Loucy (cell line): ENCODE data around the gene COG2.

Experiments used
- H2AFZ ChIP-seq: fragments of 200-600 bp; sonication (generic); 2 replicates; pipeline ENCODE4 v1.6.0; 2016; ENCODE audit warnings: antibody characterized with exemption, mild to moderate bottlenecking, low read length, moderate library complexity
- H3F3A ChIP-seq: fragments of 200-600 bp; 2 replicates; pipeline ENCODE4 v1.6.0; 2016; ENCODE audit warnings: antibody characterized with exemption, low read depth, mild to moderate bottlenecking
- H3K27me3 ChIP-seq: fragments of 200-600 bp; sonication (generic); 2 replicates; pipeline ENCODE4 v1.6.1; 2014; ENCODE audit warnings: low read length, mild to moderate bottlenecking; ENCODE audit not compliant: insufficient read depth, poor library complexity, severe bottlenecking
- H3K36me3 ChIP-seq: fragments of 200-600 bp; sonication (generic); 2 replicates; pipeline ENCODE4 v1.6.1; 2016; ENCODE audit warnings: low read length; ENCODE audit not compliant: insufficient read depth
- H3K4me1 ChIP-seq: fragments of 200-600 bp; sonication (generic); 2 replicates; pipeline ENCODE4 v1.5.1; 2014; ENCODE audit warnings: low read length, mild to moderate bottlenecking; ENCODE audit not compliant: insufficient read depth, poor library complexity, severe bottlenecking
- H3K4me2 ChIP-seq: fragments of 200-600 bp; sonication (generic); 2 replicates; pipeline ENCODE4 v1.6.0; 2014; ENCODE audit warnings: antibody characterized with exemption, low read length, low read depth, mild to moderate bottlenecking; ENCODE audit not compliant: poor library complexity, severe bottlenecking
- H3K4me3 ChIP-seq: fragments of 200-600 bp; sonication (generic); 2 replicates; pipeline ENCODE4 v1.5.1; 2014; ENCODE audit warnings: low read length, mild to moderate bottlenecking, mixed read lengths; ENCODE audit not compliant: poor library complexity, severe bottlenecking
- H3K79me2 ChIP-seq: fragments of 200-600 bp; sonication (generic); 2 replicates; pipeline ENCODE4 v1.6.1; 2014; ENCODE audit warnings: low read length; ENCODE audit not compliant: insufficient read depth
- H3K9ac ChIP-seq: fragments of 200-600 bp; sonication (generic); 2 replicates; pipeline ENCODE4 v1.6.0; 2014; ENCODE audit warnings: mild to moderate bottlenecking, low read depth, low read length, moderate library complexity; ENCODE audit not compliant: poor library complexity, severe bottlenecking
- H3K9me2 ChIP-seq: fragments of 200-600 bp; sonication (generic); replicated peaks from 2 replicates; pipeline ENCODE4 v1.6.1; 2016; ENCODE audit warnings: low read depth, low read length, mixed read lengths
- H3K9me3 ChIP-seq: fragments of 200-600 bp; sonication (generic); 2 replicates; pipeline ENCODE4 v1.6.1; 2014; ENCODE audit warnings: mild to moderate bottlenecking, antibody characterized with exemption, low read length, low read depth; ENCODE audit not compliant: insufficient read depth
- H4K20me1 ChIP-seq: fragments of 200-600 bp; sonication (generic); 2 replicates; pipeline ENCODE4 v1.6.0; 2014; ENCODE audit warnings: antibody characterized with exemption, low read length, mild to moderate bottlenecking; ENCODE audit not compliant: insufficient read depth, poor library complexity, severe bottlenecking
- CTCF ChIP-seq: fragments of 200-600 bp; sonication (generic); conservative IDR thresholded peaks from 2 replicates; pipeline ENCODE4 v1.5.1; 2014; ENCODE audit warnings: mild to moderate bottlenecking, antibody characterized with exemption, low read length
- EZH2phosphoT487 ChIP-seq: fragments of 200-600 bp; IDR thresholded peaks from 2 replicates; pipeline ENCODE4 v1.6.1; 2018; ENCODE audit warnings: antibody characterized with exemption, mild to moderate bottlenecking, moderate library complexity, borderline replicate concordance

COG2 gene

GRCh38 chr1:230646710-230647302 is 4.5 kb downstream of the COG2 start:
- peak overlapping the region; percentile 55 for H3K4me2 ChIP-seq
- peaks cover 87% of the 10 kb centered on the region for H3K79me2 ChIP-seq
- no peaks in the 10 kb centered on the region for H3F3A ChIP-seq
- H3K4me3 ChIP-seq = peak overlapping the region; percentile 54
- peaks cover 46% of the 10 kb centered on the region for H3K4me1 ChIP-seq
- H2AFZ ChIP-seq = no peak overlapping the region
- no peaks in the 10 kb centered on the region for H3K9me3 ChIP-seq
- no peak overlapping the region for H3K9ac ChIP-seq
- no peaks in the 10 kb centered on the region for H3K36me3 ChIP-seq
- no peaks in the 10 kb centered on the region for H3K27me3 ChIP-seq
- TF ChIP-seq CTCF (no peak), EZH2phosphoT487 (no peak)
- H3K9me2 ChIP-seq = no peaks in the 10 kb centered on the region
- peaks cover 37% of the 10 kb centered on the region for H4K20me1 ChIP-seq

GRCh38 chr1:230647321-230647720 is 5.0 kb downstream of the COG2 start:
- peak overlapping the region; percentile 54 for H3K4me3 ChIP-seq
- peaks cover 93% of the 10 kb centered on the region for H3K79me2 ChIP-seq
- H3K4me1 ChIP-seq = peaks cover 46% of the 10 kb centered on the region
- peaks cover 37% of the 10 kb centered on the region for H4K20me1 ChIP-seq
- peaks cover 2% of the 10 kb centered on the region; the same call in 1 of the 2 replicates for H3K9me3 ChIP-seq
- no peaks in the 10 kb centered on the region for H3F3A ChIP-seq
- no peak overlapping the region for H3K9ac ChIP-seq
- H2AFZ ChIP-seq = no peak overlapping the region
- no peaks in the 10 kb centered on the region for H3K27me3 ChIP-seq
- peak overlapping the region; percentile 55 for H3K4me2 ChIP-seq
- TF ChIP-seq EZH2phosphoT487 = no peak
- no peak for TF ChIP-seq CTCF
- no peaks in the 10 kb centered on the region for H3K36me3 ChIP-seq
- H3K9me2 ChIP-seq = no peaks in the 10 kb centered on the region

- H3K4me2 ChIP-seq = peak overlapping the region; percentile 55
Measured at GRCh38 chr1:230648114-230648513, 5.8 kb downstream of the COG2 start.

More at GRCh38 chr1:230648114-230648513, 5.8 kb downstream of the COG2 start:
- H3K4me3 ChIP-seq = no peak overlapping the region
- no peaks in the 10 kb centered on the region for H3F3A ChIP-seq
- H3K27me3 ChIP-seq = no peaks in the 10 kb centered on the region
- TF ChIP-seq CTCF (no peak), EZH2phosphoT487 (no peak)
- no peak overlapping the region for H2AFZ ChIP-seq
- H3K79me2 ChIP-seq = peaks cover 91% of the 10 kb centered on the region
- no peaks in the 10 kb centered on the region for H3K9me2 ChIP-seq
- peaks cover 33% of the 10 kb centered on the region for H4K20me1 ChIP-seq
- H3K9ac ChIP-seq = no peak overlapping the region
- peaks cover 43% of the 10 kb centered on the region for H3K4me1 ChIP-seq
- H3K9me3 ChIP-seq = peaks cover 4% of the 10 kb centered on the region; the same call in 1 of the 2 replicates
- no peaks in the 10 kb centered on the region for H3K36me3 ChIP-seq
